Astrocyte of the cerebellum (primary cell): ENCODE results near the gene ISLR2.
A peak's percentile ranks its signal among the peaks of the same experiment; 100 is the strongest.

ENCODE experiments used
- DNase-seq: peaks from one replicate; pipeline ENCODE4 v3.0.0-alpha.2; 2011; ENCODE audit warnings: low read depth
- H3K4me3 ChIP-seq: 2 replicates; pipeline ENCODE4 v1.5.1; 2011; ENCODE audit warnings: mild to moderate bottlenecking, low read depth, low read length, moderate library complexity
- in situ Hi-C: cut with HindIII; loops from 2 replicates; pipeline ENCODE4 v1.10.0; 2017; ENCODE audit warnings: low sequenced_read_pairs
- TF ChIP-seq, protein P1 (sequence below): IDR thresholded peaks from 2 replicates; pipeline ENCODE4 v1.5.1; 2012; ENCODE audit warnings: low read length, low read depth, moderate library complexity, mild to moderate bottlenecking; ENCODE audit errors: missing control alignments

Gene ISLR2

DNA sequence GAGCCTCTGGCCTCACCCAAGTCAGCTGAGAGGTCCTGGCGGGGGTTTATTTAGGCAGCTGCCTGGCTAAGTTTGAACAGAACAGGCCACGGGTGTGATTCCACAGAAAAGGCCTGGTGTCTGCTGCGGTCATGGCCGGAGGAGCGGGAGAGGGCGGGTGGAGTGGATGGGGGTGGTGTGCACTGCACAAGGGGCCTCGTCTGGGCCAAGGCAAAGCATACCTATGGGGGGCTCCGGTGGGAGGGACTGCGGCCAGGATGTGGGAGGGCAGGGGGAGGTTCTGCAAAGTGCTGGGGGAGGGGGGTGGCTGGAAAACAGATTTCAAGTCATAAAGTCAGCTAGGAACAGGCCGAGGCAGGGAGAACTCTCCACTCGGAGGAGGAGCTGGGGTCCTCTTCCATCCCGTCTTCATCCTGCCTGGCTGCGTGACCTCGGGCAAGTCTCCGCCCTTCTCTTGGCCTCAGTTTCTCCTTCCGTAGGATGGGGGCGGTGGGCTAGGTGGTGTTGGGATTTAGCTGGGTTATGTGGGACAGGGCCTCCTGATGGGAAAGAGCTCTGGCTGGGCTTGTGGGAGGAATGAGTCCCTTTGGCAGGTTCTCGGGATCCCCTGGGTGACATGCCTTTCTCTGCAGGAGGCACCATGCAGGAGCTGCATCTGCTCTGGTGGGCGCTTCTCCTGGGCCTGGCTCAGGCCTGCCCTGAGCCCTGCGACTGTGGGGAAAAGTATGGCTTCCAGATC, 44.0 kb downstream of the ISLR2 start:
- peak overlapping the region; percentile 20 for H3K4me3 ChIP-seq
- DNase-seq = no peak
- TF ChIP-seq, protein P1, sequence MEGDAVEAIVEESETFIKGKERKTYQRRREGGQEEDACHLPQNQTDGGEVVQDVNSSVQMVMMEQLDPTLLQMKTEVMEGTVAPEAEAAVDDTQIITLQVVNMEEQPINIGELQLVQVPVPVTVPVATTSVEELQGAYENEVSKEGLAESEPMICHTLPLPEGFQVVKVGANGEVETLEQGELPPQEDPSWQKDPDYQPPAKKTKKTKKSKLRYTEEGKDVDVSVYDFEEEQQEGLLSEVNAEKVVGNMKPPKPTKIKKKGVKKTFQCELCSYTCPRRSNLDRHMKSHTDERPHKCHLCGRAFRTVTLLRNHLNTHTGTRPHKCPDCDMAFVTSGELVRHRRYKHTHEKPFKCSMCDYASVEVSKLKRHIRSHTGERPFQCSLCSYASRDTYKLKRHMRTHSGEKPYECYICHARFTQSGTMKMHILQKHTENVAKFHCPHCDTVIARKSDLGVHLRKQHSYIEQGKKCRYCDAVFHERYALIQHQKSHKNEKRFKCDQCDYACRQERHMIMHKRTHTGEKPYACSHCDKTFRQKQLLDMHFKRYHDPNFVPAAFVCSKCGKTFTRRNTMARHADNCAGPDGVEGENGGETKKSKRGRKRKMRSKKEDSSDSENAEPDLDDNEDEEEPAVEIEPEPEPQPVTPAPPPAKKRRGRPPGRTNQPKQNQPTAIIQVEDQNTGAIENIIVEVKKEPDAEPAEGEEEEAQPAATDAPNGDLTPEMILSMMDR = no peak
- in situ Hi-C loops = no loop called here

DNA sequence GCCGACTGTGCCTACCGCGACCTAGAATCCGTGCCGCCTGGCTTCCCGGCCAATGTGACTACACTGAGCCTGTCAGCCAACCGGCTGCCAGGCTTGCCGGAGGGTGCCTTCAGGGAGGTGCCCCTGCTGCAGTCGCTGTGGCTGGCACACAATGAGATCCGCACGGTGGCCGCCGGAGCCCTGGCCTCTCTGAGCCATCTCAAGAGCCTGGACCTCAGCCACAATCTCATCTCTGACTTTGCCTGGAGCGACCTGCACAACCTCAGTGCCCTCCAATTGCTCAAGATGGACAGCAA, 44.5 kb downstream of the ISLR2 start:
- DNase-seq = no peak
- in situ Hi-C loops = no loop called here
- no peak overlapping the region for H3K4me3 ChIP-seq
- TF ChIP-seq, protein P1 = no peak

GRCh38 chr15:74175271-74176191, 45.1 kb downstream of the ISLR2 start:
- no peak overlapping the region for H3K4me3 ChIP-seq
- TF ChIP-seq, protein P1 = no peak
- in situ Hi-C loops = no loop called here
- no peak for DNase-seq

- in situ Hi-C loops = no loop called here
- TF ChIP-seq, protein P1 = no peak
- H3K4me3 ChIP-seq = no peak overlapping the region
- DNase-seq = no peak
Measured at GRCh38 chr15:74176262-74177214, 46.2 kb downstream of the ISLR2 start.

DNA sequence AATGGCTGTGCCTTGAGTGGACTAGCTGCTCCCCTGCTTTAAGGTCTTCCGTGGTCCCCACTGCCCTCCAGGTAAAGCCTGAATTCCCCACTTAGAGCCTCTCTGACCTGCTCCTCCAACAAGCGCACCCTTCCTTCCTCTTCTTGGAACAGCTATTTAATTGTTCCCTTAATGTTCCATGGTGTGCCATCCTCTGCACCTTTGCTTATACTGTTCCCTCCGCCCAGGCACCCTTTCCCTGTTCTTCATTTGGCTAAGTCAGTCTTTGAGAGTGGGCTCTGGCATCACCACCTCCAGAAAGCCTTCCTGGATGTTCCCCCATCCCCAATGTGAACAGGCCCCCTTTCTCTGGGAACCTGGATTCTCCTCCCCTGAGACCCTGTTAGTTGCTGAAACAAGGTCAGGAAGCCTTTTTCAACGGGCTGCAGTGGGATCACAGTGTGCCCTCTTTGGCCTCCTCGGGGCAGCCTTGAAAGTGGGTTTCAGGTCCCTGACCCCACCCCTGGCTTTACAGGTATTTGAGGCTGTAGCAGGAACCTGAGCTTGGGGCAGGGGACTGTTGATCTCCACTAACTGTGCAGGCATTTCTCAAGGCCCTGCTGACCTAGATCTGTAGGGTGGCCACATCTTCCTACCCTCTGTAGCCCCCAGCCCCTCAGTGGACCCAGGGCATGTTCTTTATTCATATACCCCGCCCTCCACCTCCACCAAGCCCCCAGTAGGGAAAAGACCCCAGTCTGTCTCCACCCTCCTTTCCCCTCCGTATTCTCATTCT, 48.1 kb downstream of the ISLR2 start:
- in situ Hi-C loops = no loop called here

More for the DNA sequence above, 48.1 kb downstream of the ISLR2 start:
- TF ChIP-seq, protein P1 = no peak
- no peak for DNase-seq
- H3K4me3 ChIP-seq = no peak overlapping the region
